PFSK-1 (cell line): Measurements from ENCODE around the gene DIS3.

Experiments
- POLR2AphosphoS5 ChIP-seq: IDR thresholded peaks from 2 replicates; pipeline ENCODE4 v1.6.1; 2012; ENCODE audit warnings: low read depth, mild to moderate bottlenecking, control low read depth, low read length, moderate library complexity
- SIN3A ChIP-seq: IDR thresholded peaks from 2 replicates; pipeline ENCODE4 v1.6.1; 2012; ENCODE audit warnings: mild to moderate bottlenecking, low read length, moderate library complexity, borderline replicate concordance; ENCODE audit not compliant: insufficient read depth

GRCh38 chr13:72726726-72727416, 54.8 kb downstream of the DIS3 start:
- TF ChIP-seq POLR2AphosphoS5 (no peak), SIN3A (no peak)
